Activated CD8-positive, alpha-beta T cell treated with anti-CD3 and anti-CD28 coated beads for 36 hours (primary cell): ENCODE measurements around the gene TBC1D23. TPM values are rescaled to one million over a fixed set of nuclear protein-coding genes. Genes with fewer than 3 reads are reported as not detected.
A peak's percentile ranks its signal among the peaks of the same experiment; 100 is the strongest.

Source experiments
- ATAC-seq: fragments of 200-7000 bp; cut with Tn5 transposase; one replicate; pipeline ENCODE4 v1.10.0; 2021; ENCODE audit warnings: mild to moderate bottlenecking, moderate library complexity
- CTCF ChIA-PET: fragments of 350-600 bp; sonication (Branson Sonifier 250); formaldehyde crosslinking; loops from one replicate; lab custom pipeline; 2021; ENCODE audit warnings: antibody characterized with exemption; lab: Charles Lee
- POLR2A ChIA-PET: fragments of 350-600 bp; sonication (Branson Sonifier 250); formaldehyde crosslinking; loops from one replicate; lab custom pipeline; 2021; ENCODE audit warnings: antibody characterized with exemption; lab: Charles Lee
- DNase-seq: peaks from one replicate; pipeline ENCODE4 v3.0.0-alpha.2; 2020
- H3K27ac Mint-ChIP-seq: one replicate; pipeline ENCODE4 v1.8.0; 2021; ENCODE audit warnings: mild to moderate bottlenecking, mixed read lengths
- H3K27me3 Mint-ChIP-seq: one replicate; pipeline ENCODE4 v1.8.0; 2021; ENCODE audit warnings: mixed read lengths
- H3K36me3 Mint-ChIP-seq: one replicate; pipeline ENCODE4 v1.8.0; 2021; ENCODE audit warnings: low read depth, mixed read lengths
- H3K4me1 Mint-ChIP-seq: one replicate; pipeline ENCODE4 v1.8.0; 2021; ENCODE audit warnings: low read depth, mixed read lengths
- H3K4me3 Mint-ChIP-seq: one replicate; pipeline ENCODE4 v1.8.0; 2021; ENCODE audit warnings: mild to moderate bottlenecking, moderate library complexity, mixed read lengths
- H3K9me3 Mint-ChIP-seq: one replicate; pipeline ENCODE4 v1.8.0; 2021; ENCODE audit warnings: mixed read lengths
- CTCF ChIP-seq: fragments of 200-600 bp; IDR thresholded peaks from one replicate; pipeline ENCODE4 v1.8.0; 2022; ENCODE audit warnings: antibody characterized with exemption, mild to moderate bottlenecking
- intact Hi-C: fragments of 100-400 bp; cut with micrococcal nuclease; formaldehyde crosslinking; loops from one replicate; pipeline ENCODE4 v1.10.0; 2022
- total RNA-seq, 2 experiments: library from RNA; stranded (reverse); gene quantifications; one replicate each; pipeline ENCODE4 v1.2.3, GENCODE V29; 2021

Gene TBC1D23
- total RNA-seq, 2 experiments from 2014 or later, result 14.4 to 20.5 TPM

GRCh38 chr3:100358413-100358812 lies 97.6 kb downstream of the TBC1D23 start:
- TF ChIP-seq CTCF, result no peak
- peaks cover 49% of the 10 kb centered on the region for H3K36me3 Mint-ChIP-seq
- ATAC-seq (no peak), DNase-seq (no peak)
- H3K27me3 Mint-ChIP-seq, result no peaks in the 10 kb centered on the region
- no peak overlapping the region for H3K4me3 Mint-ChIP-seq
- POLR2A ChIA-PET, result no interaction called here
- H3K9me3 Mint-ChIP-seq, result no peaks in the 10 kb centered on the region
- peak overlapping the region; percentile 22 for H3K27ac Mint-ChIP-seq
- intact Hi-C loops, result no loop called here
- H3K4me1 Mint-ChIP-seq, result no peaks in the 10 kb centered on the region
- CTCF ChIA-PET, result no interaction called here

- no peak for DNase-seq
- intact Hi-C loops, result no loop called here
- Mint-ChIP-seq H3K4me3 (no peak overlapping the region), H3K27ac (peak overlapping the region; percentile 22), H3K27me3 (no peaks in the 10 kb centered on the region), H3K36me3 (peaks cover 54% of the 10 kb centered on the region), H3K4me1 (no peaks in the 10 kb centered on the region), H3K9me3 (no peaks in the 10 kb centered on the region)
- POLR2A ChIA-PET, result interaction anchor here (1.9 kb wide), 1 partner anchor 24 kb away, joined by 9 read pairs; the partner anchor contains the start of gene NIT2
- CTCF ChIA-PET, result no interaction called here
- no peak for ATAC-seq
- TF ChIP-seq CTCF, result no peak
Measured at GRCh38 chr3:100359035-100359434, 98.2 kb downstream of the TBC1D23 start.

- CTCF ChIA-PET, result interaction anchor here (0.8 kb wide), 1 partner anchor 40 kb away, joined by 3 read pairs; no protein-coding TSS in a partner anchor
Measured at GRCh38 chr3:100360757-100361496, 100.1 kb downstream of the TBC1D23 start.

GRCh38 chr3:100361897-100362296 lies 101.1 kb downstream of the TBC1D23 start:
- Mint-ChIP-seq H3K4me1 (no peaks in the 10 kb centered on the region), H3K36me3 (peaks cover 66% of the 10 kb centered on the region), H3K27me3 (no peaks in the 10 kb centered on the region), H3K9me3 (no peaks in the 10 kb centered on the region), H3K27ac (no peak overlapping the region), H3K4me3 (no peak overlapping the region)
- ChIA-PET CTCF (no interaction called here), POLR2A (interaction anchor here (0.9 kb wide), 1 partner anchor 12 kb away, joined by 3 read pairs; no protein-coding TSS in a partner anchor)
- no peak for ATAC-seq
- DNase-seq, result no peak
- intact Hi-C loops, result no loop called here
- TF ChIP-seq CTCF, result no peak

More at GRCh38 chr3:100360757-100361496, 100.1 kb downstream of the TBC1D23 start:
- no peaks in the 10 kb centered on the region for H3K9me3 Mint-ChIP-seq
- ATAC-seq (no peak), DNase-seq (no peak)
- POLR2A ChIA-PET, result interaction anchor here (0.6 to 1.9 kb wide), 5 partner anchors 11 to 996 kb away, joined by 3 to 9 read pairs (median 3); partner anchors contain the start of genes LNP1, NIT2 and TOMM70
- no peak overlapping the region for H3K4me3 Mint-ChIP-seq
- H3K27ac Mint-ChIP-seq, result no peak overlapping the region
- no peak for TF ChIP-seq CTCF
- H3K4me1 Mint-ChIP-seq, result no peaks in the 10 kb centered on the region
- no peaks in the 10 kb centered on the region for H3K27me3 Mint-ChIP-seq
- H3K36me3 Mint-ChIP-seq, result peaks cover 66% of the 10 kb centered on the region
- intact Hi-C loops, result no loop called here

GRCh38 chr3:100364421-100364820 lies 103.6 kb downstream of the TBC1D23 start:
- TF ChIP-seq CTCF, result no peak
- no peak for ATAC-seq
- Mint-ChIP-seq H3K27me3 (no peaks in the 10 kb centered on the region), H3K4me1 (no peaks in the 10 kb centered on the region), H3K9me3 (no peaks in the 10 kb centered on the region), H3K36me3 (peaks cover 58% of the 10 kb centered on the region), H3K27ac (no peak overlapping the region), H3K4me3 (no peak overlapping the region)
- ChIA-PET CTCF (interaction anchor here (1.1 to 1.9 kb wide), 2 partner anchors 16 to 104 kb away, joined by 3 to 4 read pairs; partner anchors contain the start of gene TBC1D23), POLR2A (interaction anchor here (1.0 to 1.1 kb wide), 3 partner anchors 9 to 37 kb away, joined by 3 to 4 read pairs (median 4); partner anchors contain the start of genes LNP1 and TOMM70)
- DNase-seq, result no peak
- intact Hi-C loops, result no loop called here
